ENCODE data around the gene COQ8A. TPM values are rescaled to one million over a fixed set of nuclear protein-coding genes. Genes with fewer than 3 reads are reported as not detected.
"Not testable (repeated sequence)": the region's sequence is repeated elsewhere in the genome, so short reads cannot be mapped to it uniquely, and the experiment has no call there.

COQ8A gene
- polyA plus RNA-seq, 2 of the 4 experiments (the other 2 are of a cell fraction), result 10.8 to 12.4 TPM

- 89% methylated on average over 6 of the region's 6 CpGs for WGBS (ENCODE audit: missing lambda C conversion rate)
- no peaks in the 10 kb centered on the region for H3K4me1 ChIP-seq
- ATAC-seq, result no peak
- H3K4me3 ChIP-seq, result no peak overlapping the region
- no peak for DNase-seq (ENCODE audit: low read depth in 1 of 2, low spot score in 1 of 2)
- CTCF ChIA-PET, result no interaction called here
- POLR2A ChIA-PET, result no interaction called here
- TF ChIP-seq E2F6 (IDR thresholded peaks at IDR 0.05; ENCODE audit: borderline replicate concordance, low read depth) (no peak), NFE2L2 (conservative IDR thresholded peaks at IDR 0.05; ENCODE audit: low read length) (no peak), KDM1A (IDR thresholded peaks at IDR 0.05; ENCODE audit: low read depth) (no peak), RARB (CRISPR knock-in tag; IDR thresholded peaks at IDR 0.05) (no peak), BCL3 (IDR thresholded peaks at IDR 0.05) (no peak), HOXA7 (CRISPR knock-in tag; IDR thresholded peaks at IDR 0.05) (no peak)
- H3K9me3 ChIP-seq, result no peaks in the 10 kb centered on the region; the same call in 2 of the 3 replicates
- FAIRE-seq, result no peak
- H3K27ac ChIP-seq, result no peak overlapping the region
- H3K4me2 ChIP-seq, result no peak overlapping the region
Measured at GRCh38 chr1:226954337-226954736, 14.2 kb downstream of the COQ8A start.

GRCh38 chr1:226954777-226955176, 14.7 kb downstream of the COQ8A start:
- H3K27ac ChIP-seq, result no peak overlapping the region
- H3K4me3 ChIP-seq, result no peak overlapping the region
- H3K4me1 ChIP-seq, result no peaks in the 10 kb centered on the region
- ATAC-seq (no peak), FAIRE-seq (no peak), DNase-seq (ENCODE audit: low read depth in 1 of 2, low spot score in 1 of 2) (no peak)
- WGBS (ENCODE audit: missing lambda C conversion rate), result 80% methylated on average over 4 of the region's 4 CpGs
- H3K4me2 ChIP-seq, result no peak overlapping the region
- ChIA-PET POLR2A (no interaction called here), CTCF (no interaction called here)
- no peak for TF ChIP-seq FOSB (CRISPR knock-in tag; IDR thresholded peaks at IDR 0.05)
- no peak for TF ChIP-seq ATOH8 (CRISPR knock-in tag; IDR thresholded peaks at IDR 0.05; ENCODE audit: low read depth)
- no peak for TF ChIP-seq POLR2AphosphoS2 (conservative IDR thresholded peaks at IDR 0.05; ENCODE audit: low read length)
- TF ChIP-seq ZC3H11A (IDR thresholded peaks at IDR 0.05), result no peak
- TF ChIP-seq REST (IDR thresholded peaks at IDR 0.05), result no peak
- no peak for TF ChIP-seq NFE2L2 (conservative IDR thresholded peaks at IDR 0.05; ENCODE audit: low read length)
- no peak for TF ChIP-seq RNF2 (IDR thresholded peaks at IDR 0.05; ENCODE audit: borderline replicate concordance, low read depth)
- no peak for TF ChIP-seq ESRRA (IDR thresholded peaks at IDR 0.05; ENCODE audit: borderline replicate concordance, low read length)
- TF ChIP-seq TFCP2L1 (CRISPR knock-in tag; IDR thresholded peaks at IDR 0.05), result no peak
- no peak for TF ChIP-seq NR3C1 (IDR thresholded peaks at IDR 0.05)
- no peak for TF ChIP-seq JUN (IDR thresholded peaks at IDR 0.05)
- TF ChIP-seq HOXB5 (CRISPR knock-in tag; IDR thresholded peaks at IDR 0.05), result no peak
- no peak for TF ChIP-seq MAZ (IDR thresholded peaks at IDR 0.05; ENCODE audit: borderline replicate concordance, low read depth, low read length)
- no peak for TF ChIP-seq SREBF2 (IDR thresholded peaks at IDR 0.05)
- TF ChIP-seq RFX5 (IDR thresholded peaks at IDR 0.05), result no peak
- no peak for TF ChIP-seq GATA3 (IDR thresholded peaks at IDR 0.05; ENCODE audit: borderline replicate concordance)
- no peak for TF ChIP-seq CTCF (IDR thresholded peaks at IDR 0.05)
- no peak for TF ChIP-seq MAX (IDR thresholded peaks at IDR 0.05)
- no peaks in the 10 kb centered on the region; the same call in 2 of the 3 replicates for H3K9me3 ChIP-seq

GRCh38 chr1:226955857-226956256, 15.8 kb downstream of the COQ8A start:
- whole genome bisulfite sequencing (ENCODE audit: missing lambda C conversion rate), result 100% methylated on average over 2 of the region's 2 CpGs
- H3K4me3 ChIP-seq; H3K4me1 ChIP-seq; CTCF ChIA-PET; DNase-seq (ENCODE audit: low read depth in 1 of 2, low spot score in 1 of 2); H3K27ac ChIP-seq; H3K4me2 ChIP-seq; H3K9me3 ChIP-seq; ATAC-seq; FAIRE-seq; POLR2A ChIA-PET: not testable (repeated sequence)

Measured in A549 (cell line).